ENCODE results near the gene ERCC4. TPM values are rescaled to one million over a fixed set of nuclear protein-coding genes. Genes with fewer than 3 reads are reported as not detected.
A peak's percentile ranks its signal among the peaks of the same experiment; 100 is the strongest.

ERCC4 gene
- total RNA-seq, 1 donor: 13.4 TPM

DNA sequence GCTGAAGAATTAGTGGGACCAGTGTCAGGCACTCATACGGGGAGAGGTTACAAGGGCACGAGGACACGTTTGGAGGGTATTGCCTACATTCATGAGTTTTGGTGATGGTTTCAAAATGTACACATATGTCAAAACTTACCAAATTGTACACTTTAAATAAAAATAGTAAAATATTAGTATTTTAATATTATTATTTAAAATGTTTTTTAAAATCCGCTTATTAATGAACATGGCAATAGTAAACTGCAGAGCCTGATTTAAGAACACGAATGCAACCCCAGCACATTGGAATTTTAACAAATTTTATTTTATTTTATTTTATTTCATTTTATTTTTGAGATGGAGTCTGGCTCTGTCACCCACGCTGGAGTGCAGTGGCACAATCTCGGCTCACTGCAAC is 10.9 kb upstream of the ERCC4 start:
- TF ChIP-seq, protein P1, sequence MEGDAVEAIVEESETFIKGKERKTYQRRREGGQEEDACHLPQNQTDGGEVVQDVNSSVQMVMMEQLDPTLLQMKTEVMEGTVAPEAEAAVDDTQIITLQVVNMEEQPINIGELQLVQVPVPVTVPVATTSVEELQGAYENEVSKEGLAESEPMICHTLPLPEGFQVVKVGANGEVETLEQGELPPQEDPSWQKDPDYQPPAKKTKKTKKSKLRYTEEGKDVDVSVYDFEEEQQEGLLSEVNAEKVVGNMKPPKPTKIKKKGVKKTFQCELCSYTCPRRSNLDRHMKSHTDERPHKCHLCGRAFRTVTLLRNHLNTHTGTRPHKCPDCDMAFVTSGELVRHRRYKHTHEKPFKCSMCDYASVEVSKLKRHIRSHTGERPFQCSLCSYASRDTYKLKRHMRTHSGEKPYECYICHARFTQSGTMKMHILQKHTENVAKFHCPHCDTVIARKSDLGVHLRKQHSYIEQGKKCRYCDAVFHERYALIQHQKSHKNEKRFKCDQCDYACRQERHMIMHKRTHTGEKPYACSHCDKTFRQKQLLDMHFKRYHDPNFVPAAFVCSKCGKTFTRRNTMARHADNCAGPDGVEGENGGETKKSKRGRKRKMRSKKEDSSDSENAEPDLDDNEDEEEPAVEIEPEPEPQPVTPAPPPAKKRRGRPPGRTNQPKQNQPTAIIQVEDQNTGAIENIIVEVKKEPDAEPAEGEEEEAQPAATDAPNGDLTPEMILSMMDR (IDR thresholded peaks at IDR 0.05; ENCODE audit: insufficient read depth, low read depth, low read length): no peak
- DNase-seq (ENCODE audit: low read depth): no peak
- H3K4me3 ChIP-seq (ENCODE audit: low read depth, low read length): no peak overlapping the region

DNA sequence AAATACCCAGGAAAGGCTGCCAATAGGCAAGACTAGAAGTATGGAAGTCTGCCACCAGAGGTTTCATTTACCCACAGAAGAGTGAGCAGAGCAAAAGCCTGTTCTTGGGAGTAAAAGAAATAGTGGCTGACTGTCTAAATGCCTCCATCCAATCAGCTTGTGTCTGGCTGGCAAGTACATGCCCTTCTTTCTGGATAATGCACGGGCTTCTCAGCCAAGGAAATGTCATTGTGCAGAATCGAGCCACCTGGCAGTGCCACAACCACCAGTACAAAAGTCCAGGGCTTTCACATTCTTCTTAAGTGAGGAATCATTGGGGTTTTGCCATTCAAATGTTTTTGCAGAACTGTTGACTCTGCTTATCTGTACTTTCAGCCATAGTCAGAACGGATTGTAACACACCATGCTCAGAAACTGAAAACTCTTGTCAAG is 10.1 kb upstream of the ERCC4 start:
- H3K4me3 ChIP-seq (ENCODE audit: low read depth, low read length): no peak overlapping the region
- DNase-seq (ENCODE audit: low read depth): peak; percentile 67
- TF ChIP-seq, protein P1 (IDR thresholded peaks at IDR 0.05; ENCODE audit: insufficient read depth, low read depth, low read length): no peak

DNA sequence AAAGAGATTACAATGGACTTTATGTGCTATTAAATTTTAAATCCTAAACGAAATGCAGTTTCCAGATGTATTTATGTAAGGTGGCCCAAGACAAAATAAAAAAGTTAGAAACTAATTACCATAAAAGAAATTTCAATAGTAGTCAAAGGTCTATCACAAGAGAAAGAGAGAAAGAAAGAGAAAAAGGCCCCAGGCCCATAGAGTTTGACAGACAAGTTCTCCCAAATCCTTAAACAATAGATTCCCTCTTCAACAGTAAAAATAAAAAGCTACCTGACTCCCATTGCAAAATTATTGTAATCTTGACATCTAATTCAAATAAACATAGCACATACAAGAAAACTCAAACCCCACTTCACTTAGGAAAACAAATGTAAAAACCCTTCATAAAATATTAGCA is 8.6 kb upstream of the ERCC4 start:
- TF ChIP-seq, protein P1 (IDR thresholded peaks at IDR 0.05; ENCODE audit: insufficient read depth, low read depth, low read length): no peak
- no peak overlapping the region for H3K4me3 ChIP-seq (ENCODE audit: low read depth, low read length)
- DNase-seq (ENCODE audit: low read depth): no peak

DNA sequence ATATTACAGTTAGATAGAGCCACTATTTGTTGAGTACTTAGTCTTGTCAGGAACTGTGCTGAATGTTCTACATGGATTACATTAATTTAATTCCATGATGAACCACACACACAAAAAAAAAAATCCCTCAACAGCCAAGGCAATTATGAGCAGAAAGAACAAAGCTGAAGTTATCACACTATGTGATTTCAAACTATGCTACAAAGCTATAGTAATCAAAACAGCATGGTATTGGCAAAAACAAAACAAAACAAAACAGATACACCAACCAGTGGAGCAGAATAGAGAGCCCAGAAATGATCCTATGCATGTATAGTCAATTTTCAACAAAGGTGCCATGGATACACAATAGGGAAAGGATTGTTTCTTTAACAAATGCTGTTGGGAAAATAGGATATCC is 8.1 kb upstream of the ERCC4 start:
- TF ChIP-seq, protein P1 (IDR thresholded peaks at IDR 0.05; ENCODE audit: insufficient read depth, low read depth, low read length): no peak
- no peak for DNase-seq (ENCODE audit: low read depth)
- no peak overlapping the region for H3K4me3 ChIP-seq (ENCODE audit: low read depth, low read length)

DNA sequence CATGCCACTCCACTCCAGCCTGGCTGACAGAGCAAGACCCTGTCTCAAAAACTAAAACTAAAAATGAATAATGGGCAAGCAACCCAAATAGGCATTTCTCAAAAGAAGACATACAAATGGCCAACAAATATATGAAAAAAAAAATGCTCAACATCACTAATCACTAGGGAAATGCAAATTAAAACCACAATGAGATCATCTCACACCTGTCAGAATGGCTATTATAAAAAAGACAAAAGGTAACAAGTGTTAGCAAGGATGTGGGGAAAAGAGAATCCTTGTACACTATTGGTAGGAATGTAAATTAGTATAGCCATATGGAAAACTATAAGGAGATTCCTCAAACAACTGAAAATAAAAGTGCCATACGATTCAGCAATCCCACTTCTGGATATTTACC is 7.1 kb upstream of the ERCC4 start:
- DNase-seq (ENCODE audit: low read depth): no peak
- no peak overlapping the region for H3K4me3 ChIP-seq (ENCODE audit: low read depth, low read length)
- TF ChIP-seq, protein P1 (IDR thresholded peaks at IDR 0.05; ENCODE audit: insufficient read depth, low read depth, low read length): no peak

DNA sequence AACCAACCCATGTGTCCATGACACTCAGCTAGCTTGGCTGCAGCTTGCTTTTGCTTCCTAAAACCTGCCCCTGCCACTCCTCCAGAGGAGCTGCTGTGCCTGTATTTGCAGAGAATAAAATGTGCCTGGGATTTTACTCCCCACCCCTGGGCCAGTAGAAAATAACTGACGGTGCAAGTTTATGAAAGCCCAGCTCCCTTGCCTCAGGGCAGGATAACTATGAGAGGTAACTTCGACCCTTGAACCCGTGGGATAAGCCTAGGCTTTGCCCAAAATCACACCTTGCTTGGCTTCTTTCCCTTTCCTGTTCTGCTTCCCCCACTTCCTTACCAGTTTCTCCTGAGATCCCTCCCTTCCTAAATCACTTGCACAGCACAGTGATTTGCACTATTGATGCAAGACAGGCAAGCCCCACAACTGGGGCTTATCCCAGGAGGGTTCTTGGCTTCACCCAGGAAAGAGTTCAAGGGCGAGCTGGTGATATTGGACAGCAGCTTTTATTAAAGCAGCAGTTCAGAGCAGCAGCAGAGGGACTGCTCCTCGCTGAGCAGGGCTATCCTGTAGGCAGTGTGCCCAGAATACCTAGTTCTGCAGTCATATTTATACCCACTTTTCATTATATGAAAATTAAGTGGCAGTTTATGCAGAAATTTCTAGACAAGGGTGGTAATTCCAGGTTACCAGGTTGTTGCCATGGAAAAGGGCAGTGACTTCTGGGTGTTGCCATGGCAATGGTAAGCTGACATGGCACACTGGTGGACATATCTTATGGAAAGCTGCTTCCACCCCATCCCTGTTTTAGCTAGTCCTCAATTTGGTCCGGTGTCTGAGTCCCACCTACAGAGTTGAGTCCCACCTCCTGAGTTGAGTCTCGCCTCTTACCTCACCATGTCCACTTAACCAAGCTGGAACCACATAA is 6.3 kb upstream of the ERCC4 start:
- DNase-seq (ENCODE audit: low read depth): no peak
- TF ChIP-seq, protein P1 (IDR thresholded peaks at IDR 0.05; ENCODE audit: insufficient read depth, low read depth, low read length): no peak
- H3K4me3 ChIP-seq (ENCODE audit: low read depth, low read length): no peak overlapping the region

Measured in fibroblast of villous mesenchyme (primary cell).